MCF 10A (cell line): Measurements from ENCODE around the gene GOLGB1. TPM values are rescaled to one million over a fixed set of nuclear protein-coding genes. Genes with fewer than 3 reads are reported as not detected.

Experiments used
- BruUV-seq: library from RNA; stranded (reverse); fragments of 400-500 nt; replicated peaks from 2 replicates; lab custom pipeline; 2021; lab: Mats Ljungman, UMichigan
- CTCF ChIA-PET: fragments of 300-600 bp; sonication (Branson Sonifier 250); formaldehyde crosslinking; extraction: SDS; loops from one replicate; lab custom pipeline; 2021; ENCODE audit warnings: antibody characterized with exemption, inconsistent platforms; lab: Yijun Ruan, JAX
- POLR2A ChIA-PET: fragments of 300-600, 350-650 bp; sonication (Branson Sonifier 250); formaldehyde crosslinking; extraction: SDS; loops from one replicate; lab custom pipeline; 2020; ENCODE audit warnings: antibody characterized with exemption, inconsistent platforms; lab: Yijun Ruan, JAX
- DNase-seq: peaks from one replicate; pipeline ENCODE4 v3.0.0-alpha.2; 2018; ENCODE audit not compliant: unreplicated experiment
- H3K27ac Mint-ChIP-seq: one replicate; pipeline ENCODE4 v1.8.0; 2022; ENCODE audit warnings: mild to moderate bottlenecking, low read depth, mixed read lengths; ENCODE audit not compliant: unreplicated experiment
- H3K27me3 Mint-ChIP-seq: one replicate; pipeline ENCODE4 v1.8.0; 2022; ENCODE audit warnings: mixed read lengths; ENCODE audit not compliant: insufficient read depth, unreplicated experiment
- H3K36me3 Mint-ChIP-seq: one replicate; pipeline ENCODE4 v1.8.0; 2022; ENCODE audit warnings: mild to moderate bottlenecking, moderate library complexity, mixed read lengths; ENCODE audit not compliant: insufficient read depth, unreplicated experiment
- H3K4me1 Mint-ChIP-seq: one replicate; pipeline ENCODE4 v1.8.0; 2022; ENCODE audit warnings: mixed read lengths; ENCODE audit not compliant: insufficient read depth, unreplicated experiment
- H3K4me3 Mint-ChIP-seq: one replicate; pipeline ENCODE4 v1.8.0; 2022; ENCODE audit warnings: mild to moderate bottlenecking, moderate library complexity, mixed read lengths; ENCODE audit not compliant: unreplicated experiment
- H3K9me3 Mint-ChIP-seq: one replicate; pipeline ENCODE4 v1.8.0; 2022; ENCODE audit warnings: mixed read lengths; ENCODE audit not compliant: unreplicated experiment
- CTCF ChIP-seq: fragments of 200-600 bp; IDR thresholded peaks from one replicate; pipeline ENCODE4 v1.8.0; 2022; ENCODE audit warnings: antibody characterized with exemption, mild to moderate bottlenecking; ENCODE audit not compliant: unreplicated experiment
- intact Hi-C: fragments of 100-400 bp; cut with micrococcal nuclease; formaldehyde crosslinking; loops from 2 replicates; pipeline ENCODE4 v1.14.1; 2022
- total RNA-seq: library from RNA; stranded (reverse); gene quantifications from 2 replicates; pipeline ENCODE4 v1.2.3, GENCODE V29; 2022

GOLGB1 gene
- total RNA-seq, 1 experiment from 2014 or later: 62.4 TPM

GRCh38 chr3:121698901-121699300 lies 50.6 kb downstream of the GOLGB1 start:
- intact Hi-C loops: no loop called here
- Mint-ChIP-seq H3K9me3 (peaks cover 8% of the 10 kb centered on the region), H3K4me1 (no peaks in the 10 kb centered on the region), H3K36me3 (peaks cover 32% of the 10 kb centered on the region), H3K27me3 (no peaks in the 10 kb centered on the region), H3K27ac (no peak overlapping the region), H3K4me3 (no peak overlapping the region)
- no TSS peak for BruUV-seq
- POLR2A ChIA-PET: interaction anchor here (0.5 to 2.9 kb wide), 7 partner anchors 13 to 654 kb away, joined by 3 to 8 read pairs (median 3); no protein-coding TSS in a partner anchor
- no peak for TF ChIP-seq CTCF
- CTCF ChIA-PET: interaction anchor here (0.6 to 1.0 kb wide), 8 partner anchors 16 to 1952 kb away, joined by 3 to 4 read pairs (median 3); no protein-coding TSS in a partner anchor
- DNase-seq: no peak

- no peak for DNase-seq
- POLR2A ChIA-PET: interaction anchor here (0.7 to 2.9 kb wide), 3 partner anchors 12 to 130 kb away, joined by 3 to 8 read pairs (median 3); no protein-coding TSS in a partner anchor
- Mint-ChIP-seq H3K4me3 (no peak overlapping the region), H3K9me3 (peaks cover 4% of the 10 kb centered on the region), H3K4me1 (no peaks in the 10 kb centered on the region), H3K27ac (no peak overlapping the region), H3K27me3 (no peaks in the 10 kb centered on the region), H3K36me3 (peaks cover 28% of the 10 kb centered on the region)
- intact Hi-C loops: no loop called here
- no TSS peak for BruUV-seq
- no peak for TF ChIP-seq CTCF
- CTCF ChIA-PET: interaction anchor here (0.7 to 0.9 kb wide), 3 partner anchors 45 to 1952 kb away, joined by 3 to 4 read pairs (median 3); no protein-coding TSS in a partner anchor
Observed at GRCh38 chr3:121698476-121698875, 51.1 kb downstream of the GOLGB1 start.

GRCh38 chr3:121696186-121696585 lies 53.4 kb downstream of the GOLGB1 start:
- H3K9me3 Mint-ChIP-seq: no peaks in the 10 kb centered on the region

More at GRCh38 chr3:121696186-121696585, 53.4 kb downstream of the GOLGB1 start:
- Mint-ChIP-seq H3K36me3 (peaks cover 10% of the 10 kb centered on the region), H3K4me1 (no peaks in the 10 kb centered on the region), H3K27ac (no peak overlapping the region), H3K4me3 (no peak overlapping the region), H3K27me3 (no peaks in the 10 kb centered on the region)
- no TSS peak for BruUV-seq
- TF ChIP-seq CTCF: no peak
- DNase-seq: no peak
- ChIA-PET CTCF (interaction anchor here (0.6 to 1.2 kb wide), 4 partner anchors 13 to 1407 kb away, joined by 3 to 5 read pairs (median 4); no protein-coding TSS in a partner anchor), POLR2A (interaction anchor here (0.7 kb wide), 1 partner anchor 9 kb away, joined by 3 read pairs; no protein-coding TSS in a partner anchor)
- intact Hi-C loops: no loop called here
